Measurements from ENCODE around the gene ZNF534. TPM values are rescaled to one million over a fixed set of nuclear protein-coding genes. Genes with fewer than 3 reads are reported as not detected.
"Not testable (repeated sequence)": the region's sequence is repeated elsewhere in the genome, so short reads cannot be mapped to it uniquely, and the experiment has no call there.

ZNF534 gene
- total RNA-seq, 2 experiments from 2014 or later, result not detected

- DNase-seq, result no peak
- H3K4me3 Mint-ChIP-seq, result no peak overlapping the region
- no peaks in the 10 kb centered on the region for H3K27me3 Mint-ChIP-seq
These were observed 69.6 kb downstream of the ZNF534 start for GRCh38 chr19:52498571-52498970.

GRCh38 chr19:52500474-52500873 lies 71.5 kb downstream of the ZNF534 start:
- DNase-seq; H3K27ac ChIP-seq (ENCODE audit: low read depth in 1 of 2, low read length in 2 of 2); H3K27ac Mint-ChIP-seq; CTCF ChIA-PET; H3K4me3 Mint-ChIP-seq; H3K4me3 ChIP-seq (ENCODE audit: low read length); intact Hi-C loops (cut with DNase I, micrococcal nuclease); H3K36me3 ChIP-seq (ENCODE audit: insufficient read depth, low read length); POLR2A ChIA-PET; H3K4me1 ChIP-seq (ENCODE audit: insufficient read depth, low read length); ATAC-seq (ENCODE audit: poor library complexity); H3K4me1 Mint-ChIP-seq (ENCODE audit: low read depth); H3K27me3 ChIP-seq (ENCODE audit: control insufficient read depth in 1 of 2, insufficient read depth in 2 of 2, low read length in 2 of 2); H3K27me3 Mint-ChIP-seq: not testable (repeated sequence)
- peaks cover 87% of the 10 kb centered on the region for H3K36me3 Mint-ChIP-seq (ENCODE audit: low read depth)
- peaks cover 24% of the 10 kb centered on the region for H3K9me3 Mint-ChIP-seq
- peaks cover 33 to 69% of the 10 kb centered on the region in 2 experiments for H3K9me3 ChIP-seq (ENCODE audit: control insufficient read depth in 1 of 2, insufficient read depth in 1 of 2, low read length in 2 of 2)

More at GRCh38 chr19:52498571-52498970, 69.6 kb downstream of the ZNF534 start:
- H3K36me3 Mint-ChIP-seq (ENCODE audit: low read depth), result peaks cover 85% of the 10 kb centered on the region
- H3K4me1 ChIP-seq (ENCODE audit: insufficient read depth, low read length), result no peaks in the 10 kb centered on the region
- peaks cover 36 to 66% of the 10 kb centered on the region in 2 experiments for H3K9me3 ChIP-seq (ENCODE audit: control insufficient read depth in 1 of 2, insufficient read depth in 1 of 2, low read length in 2 of 2)
- H3K27me3 ChIP-seq (ENCODE audit: control insufficient read depth in 1 of 2, insufficient read depth in 2 of 2, low read length in 2 of 2), result no peaks in the 10 kb centered on the region
- H3K4me1 Mint-ChIP-seq (ENCODE audit: low read depth), result no peaks in the 10 kb centered on the region
- ATAC-seq (ENCODE audit: poor library complexity), result no peak
- no peak overlapping the region for H3K27ac Mint-ChIP-seq
- intact Hi-C loops (cut with DNase I, micrococcal nuclease), result no loop called here
- CTCF ChIA-PET, result no interaction called here
- POLR2A ChIA-PET, result no interaction called here
- TF ChIP-seq CTCF (IDR thresholded peaks at IDR 0.05), result no peak
- no peak overlapping the region for H3K27ac ChIP-seq (ENCODE audit: low read depth in 1 of 2, low read length in 2 of 2)
- no peaks in the 10 kb centered on the region for H3K36me3 ChIP-seq (ENCODE audit: insufficient read depth, low read length)
- no peak overlapping the region for H3K4me3 ChIP-seq (ENCODE audit: low read length)
- peaks cover 23% of the 10 kb centered on the region for H3K9me3 Mint-ChIP-seq

- H3K27me3 ChIP-seq (ENCODE audit: control insufficient read depth in 1 of 2, insufficient read depth in 2 of 2, low read length in 2 of 2); CTCF ChIA-PET; POLR2A ChIA-PET; H3K4me1 Mint-ChIP-seq (ENCODE audit: low read depth); ATAC-seq (ENCODE audit: poor library complexity); DNase-seq; H3K4me3 Mint-ChIP-seq; H3K27ac ChIP-seq (ENCODE audit: low read depth in 1 of 2, low read length in 2 of 2); intact Hi-C loops (cut with DNase I, micrococcal nuclease); H3K36me3 ChIP-seq (ENCODE audit: insufficient read depth, low read length); H3K27ac Mint-ChIP-seq; H3K4me3 ChIP-seq (ENCODE audit: low read length); H3K4me1 ChIP-seq (ENCODE audit: insufficient read depth, low read length); H3K27me3 Mint-ChIP-seq: not testable (repeated sequence)
- H3K9me3 ChIP-seq (ENCODE audit: control insufficient read depth in 1 of 2, insufficient read depth in 1 of 2, low read length in 2 of 2), result peaks cover 33 to 66% of the 10 kb centered on the region in 2 experiments
- Mint-ChIP-seq H3K36me3 (ENCODE audit: low read depth) (peaks cover 87% of the 10 kb centered on the region), H3K9me3 (peaks cover 22% of the 10 kb centered on the region)
These were observed 72.0 kb downstream of the ZNF534 start for GRCh38 chr19:52500991-52501390.

Other genes starting within 250 kb of the ZNF534 start
- gene PPP2R1A, start 239.1 kb upstream of the ZNF534 start, total RNA-seq, result 100 to 1,000 TPM; 151 to 157 TPM
- gene ZNF766, start 159.6 kb upstream of the ZNF534 start, total RNA-seq, result 10 to 100 TPM; 39.3 to 43.2 TPM
- gene ZNF480, start 132.0 kb upstream of the ZNF534 start, total RNA-seq, result 1 to 10 TPM; 4.8 to 5.3 TPM
- under 1 TPM; 0.52 to 0.53 TPM for gene ZNF610, start 92.9 kb upstream of the ZNF534 start, total RNA-seq
- gene ZNF880, start 59.2 kb upstream of the ZNF534 start, total RNA-seq, result 10 to 100 TPM; 27.6 to 33.8 TPM
- 10 to 100 TPM; 16.3 to 16.9 TPM for gene ZNF528, start 31.3 kb upstream of the ZNF534 start, total RNA-seq
- 1 to 10 TPM; 1.6 TPM for gene ZNF578, start 24.4 kb downstream of the ZNF534 start, total RNA-seq
- 10 to 100 TPM; 13.4 to 15.3 TPM for gene ZNF808, start 98.5 kb downstream of the ZNF534 start, total RNA-seq
- gene ZNF701, start 141.1 kb downstream of the ZNF534 start, total RNA-seq, result 1 to 10 TPM; 7.9 to 8.2 TPM
- gene ZNF83, start 209.2 kb downstream of the ZNF534 start, total RNA-seq, result 10 to 100 TPM; 58.7 to 60.2 TPM